Fibroblast of mammary gland (primary cell): ENCODE measurements around the gene IGSF23.

Experiments used
- DNase-seq: peaks from one replicate; pipeline ENCODE4 v3.0.0-alpha.2; 2010; ENCODE audit warnings: low read depth
- H3K4me3 ChIP-seq: 2 replicates; pipeline ENCODE4 v1.5.1; 2011; ENCODE audit warnings: low read depth, mild to moderate bottlenecking, low read length, moderate library complexity; ENCODE audit not compliant: control insufficient read depth
- CTCF ChIP-seq: conservative IDR thresholded peaks from 2 replicates; pipeline ENCODE4 v1.5.1; 2011; ENCODE audit warnings: low read depth, low read length, inconsistent platforms; ENCODE audit not compliant: control insufficient read depth, insufficient read depth

IGSF23 gene

GRCh38 chr19:44613295-44614178, at the start of gene IGSF23:
Gene IGSF23, plus strand, starts transcription at chr19:44613563. Its CDS starts 83 bp downstream, at chr19:44613646.
- no peak within 1 kb of the TSS for H3K4me3 ChIP-seq
- DNase-seq = no peak
- no peak for TF ChIP-seq CTCF

- no peak for TF ChIP-seq CTCF
- DNase-seq = no peak
- H3K4me3 ChIP-seq = no peak overlapping the region
These were observed 46.4 kb upstream of the IGSF23 start for GRCh38 chr19:44566984-44567383.

GRCh38 chr19:44567745-44568144, 45.6 kb upstream of the IGSF23 start:
- no peak for TF ChIP-seq CTCF
- no peak for DNase-seq
- H3K4me3 ChIP-seq = no peak overlapping the region

- no peak overlapping the region for H3K4me3 ChIP-seq
- no peak for DNase-seq
- no peak for TF ChIP-seq CTCF
These were observed 42.8 kb upstream of the IGSF23 start for GRCh38 chr19:44570603-44570983.

GRCh38 chr19:44570984-44571684, 42.2 kb upstream of the IGSF23 start:
- peak; percentile 84 for DNase-seq
- TF ChIP-seq CTCF = peak; percentile 79
- no peak overlapping the region for H3K4me3 ChIP-seq

GRCh38 chr19:44571830-44572580, 41.4 kb upstream of the IGSF23 start:
- H3K4me3 ChIP-seq = no peak overlapping the region
- no peak for TF ChIP-seq CTCF
- no peak for DNase-seq
